ENCODE results near the gene IFITM10.

GRCh38 chr11:1753929-1754305 is 3.5 kb upstream of the IFITM10 start:
- TF ChIP-seq BHLHE40 (IDR thresholded peaks at IDR 0.05; ENCODE audit: borderline replicate concordance) (no peak), NFRKB (IDR thresholded peaks at IDR 0.05) (no peak), FOXA1 (IDR thresholded peaks at IDR 0.05) (no peak), SP1 (IDR thresholded peaks at IDR 0.05) (no peak), SUZ12 (IDR thresholded peaks at IDR 0.05) (no peak), ELF4 (IDR thresholded peaks at IDR 0.05) (no peak), HDGF (IDR thresholded peaks at IDR 0.05; ENCODE audit: borderline replicate concordance) (no peak), PKNOX1 (IDR thresholded peaks at IDR 0.05) (no peak), ARNT (IDR thresholded peaks at IDR 0.05) (no peak), TARDBP (IDR thresholded peaks at IDR 0.05) (no peak), ZNF384 (IDR thresholded peaks at IDR 0.05) (no peak), L3MBTL2 (conservative IDR thresholded peaks at IDR 0.05) (no peak), FOXM1 (IDR thresholded peaks at IDR 0.05; ENCODE audit: borderline replicate concordance) (no peak)

Measured in HEK293T (cell line).